ENCODE measurements around the gene PLXND1. TPM values are rescaled to one million over a fixed set of nuclear protein-coding genes. Genes with fewer than 3 reads are reported as not detected.

The PLXND1 gene
- total RNA-seq, 4 donors from 2014 or later: 50.5 to 89.9 (median 76.6) TPM

DNA sequence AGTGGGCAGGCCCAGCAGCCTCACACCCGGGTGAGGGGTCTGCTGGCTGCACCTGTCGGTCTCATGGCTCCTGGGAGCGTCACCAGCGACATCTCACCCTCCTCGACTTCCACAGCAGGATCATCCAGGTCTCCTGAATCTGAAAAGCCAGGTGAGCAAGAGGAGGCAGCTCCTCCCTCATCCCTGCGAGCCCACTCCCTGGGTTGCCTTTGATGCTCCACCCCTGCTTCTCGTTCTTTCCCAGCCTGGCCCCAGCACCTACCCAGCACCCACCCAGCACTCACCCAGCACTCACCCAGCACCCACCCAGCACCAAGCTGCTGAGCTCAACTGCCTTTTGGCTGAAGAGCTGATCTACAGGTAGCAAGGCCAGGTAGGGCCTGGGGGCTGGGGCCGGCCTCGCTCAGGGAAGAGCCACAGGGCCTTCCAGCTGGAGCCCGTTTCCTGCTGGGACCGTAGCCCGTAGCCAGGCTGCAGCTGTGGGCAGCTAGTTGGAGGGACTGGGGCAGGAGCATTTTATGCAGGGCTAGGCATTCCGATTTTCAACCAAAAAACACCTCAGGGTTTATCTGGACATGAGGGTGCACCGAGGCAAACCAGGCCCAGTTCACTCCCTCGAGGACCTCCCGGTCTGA, 63.2 kb downstream of the PLXND1 start, which contains the start of gene H1-8:
Gene H1-8 (plus strand): TSS at position 20 of the 635 bp plus-strand sequence. CDS start 44 bp downstream, at position 64.
- H3K36me3 ChIP-seq: no peaks in the 10 kb centered on the region
- H3K9me3 ChIP-seq: no peaks in the 10 kb centered on the region
- no peak within 1 kb of the TSS for H3K4me3 ChIP-seq
- intact Hi-C loops (cut with DNase I): no loop called here
- no peak within 1 kb of the TSS for H3K27ac ChIP-seq (replicated peaks in 1 of 4)
- DNase-seq (ENCODE audit: extremely low spot score): no peak
- WGBS: 91% methylated on average over 8 of the region's 16 CpGs
- no peaks in the 10 kb centered on the region for H3K4me1 ChIP-seq
- no peak for TF ChIP-seq EP300 (IDR thresholded peaks at IDR 0.05)
- no peak for TF ChIP-seq POLR2A (IDR thresholded peaks at IDR 0.05; ENCODE audit: low read depth)
- TF ChIP-seq, protein P1, sequence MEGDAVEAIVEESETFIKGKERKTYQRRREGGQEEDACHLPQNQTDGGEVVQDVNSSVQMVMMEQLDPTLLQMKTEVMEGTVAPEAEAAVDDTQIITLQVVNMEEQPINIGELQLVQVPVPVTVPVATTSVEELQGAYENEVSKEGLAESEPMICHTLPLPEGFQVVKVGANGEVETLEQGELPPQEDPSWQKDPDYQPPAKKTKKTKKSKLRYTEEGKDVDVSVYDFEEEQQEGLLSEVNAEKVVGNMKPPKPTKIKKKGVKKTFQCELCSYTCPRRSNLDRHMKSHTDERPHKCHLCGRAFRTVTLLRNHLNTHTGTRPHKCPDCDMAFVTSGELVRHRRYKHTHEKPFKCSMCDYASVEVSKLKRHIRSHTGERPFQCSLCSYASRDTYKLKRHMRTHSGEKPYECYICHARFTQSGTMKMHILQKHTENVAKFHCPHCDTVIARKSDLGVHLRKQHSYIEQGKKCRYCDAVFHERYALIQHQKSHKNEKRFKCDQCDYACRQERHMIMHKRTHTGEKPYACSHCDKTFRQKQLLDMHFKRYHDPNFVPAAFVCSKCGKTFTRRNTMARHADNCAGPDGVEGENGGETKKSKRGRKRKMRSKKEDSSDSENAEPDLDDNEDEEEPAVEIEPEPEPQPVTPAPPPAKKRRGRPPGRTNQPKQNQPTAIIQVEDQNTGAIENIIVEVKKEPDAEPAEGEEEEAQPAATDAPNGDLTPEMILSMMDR (IDR thresholded peaks at IDR 0.05): no peak
- TF ChIP-seq POLR2AphosphoS5 (IDR thresholded peaks at IDR 0.05): no peak
- H3K27me3 ChIP-seq: no peaks in the 10 kb centered on the region

DNA sequence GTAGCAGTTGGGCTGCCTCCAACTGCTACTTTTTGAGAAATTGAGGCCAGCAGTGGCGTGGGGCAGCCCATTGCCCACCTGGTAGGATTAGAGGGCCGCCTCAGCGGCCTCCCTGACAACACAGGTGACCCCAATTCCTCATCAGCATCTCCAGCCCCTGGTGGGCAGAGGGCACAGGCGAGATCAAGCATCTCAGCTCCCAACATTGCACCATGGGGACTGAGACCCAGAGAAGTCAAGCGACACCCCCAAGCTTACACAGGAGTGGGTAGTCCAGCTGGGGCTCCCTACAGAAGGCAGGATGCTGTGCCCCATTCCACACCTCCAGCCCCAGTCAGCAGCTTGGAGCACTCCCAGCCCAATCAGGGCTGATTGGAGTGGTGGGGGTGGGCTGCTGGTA, 63.7 kb downstream of the PLXND1 start:
- Histone ChIP-seq H3K27ac (replicated peaks in 1 of 4) (no peak overlapping the region), H3K4me3 (no peak overlapping the region), H3K36me3 (no peaks in the 10 kb centered on the region), H3K27me3 (no peaks in the 10 kb centered on the region), H3K4me1 (no peaks in the 10 kb centered on the region), H3K9me3 (no peaks in the 10 kb centered on the region)
- TF ChIP-seq EP300 (IDR thresholded peaks at IDR 0.05) (no peak), POLR2AphosphoS5 (IDR thresholded peaks at IDR 0.05) (no peak), POLR2A (IDR thresholded peaks at IDR 0.05; ENCODE audit: low read depth) (no peak)
- TF ChIP-seq, protein P1 (IDR thresholded peaks at IDR 0.05): no peak
- 83% methylated on average over 1 of the region's 5 CpGs for WGBS
- intact Hi-C loops (cut with DNase I): no loop called here
- DNase-seq (ENCODE audit: extremely low spot score): no peak

DNA sequence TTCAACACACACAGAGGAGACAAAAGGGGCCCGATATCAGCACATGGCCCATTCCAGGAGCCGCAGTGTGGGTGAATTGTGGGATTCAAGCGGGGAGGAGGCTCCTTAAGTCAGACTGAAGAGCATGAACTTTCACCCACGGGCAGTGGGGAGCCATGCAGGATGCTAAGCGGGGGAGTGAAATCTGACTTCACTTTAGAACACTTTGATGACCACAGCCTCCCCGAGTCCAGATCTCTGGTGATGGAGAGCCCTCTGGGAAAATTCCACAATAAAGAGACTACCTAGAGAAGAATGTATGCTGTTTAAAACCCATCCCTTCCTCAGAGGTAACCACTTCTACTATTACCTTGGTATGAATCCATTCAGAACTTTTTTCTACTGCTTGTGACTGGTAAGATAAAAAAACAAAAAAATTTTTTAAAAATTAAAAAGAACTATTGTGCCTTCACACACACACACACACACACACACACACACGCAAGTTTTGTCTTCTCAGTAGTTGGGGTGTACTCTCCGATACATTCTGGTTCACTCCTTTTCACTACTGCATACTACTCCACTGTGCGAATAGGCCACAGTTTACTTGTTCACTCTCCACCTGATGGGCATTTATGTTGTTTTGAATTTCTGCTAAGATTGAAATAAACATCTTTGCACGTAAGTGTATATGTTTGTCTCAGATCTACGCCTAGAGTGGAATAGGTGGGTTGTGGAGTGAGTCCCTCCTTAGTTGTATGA, 65.5 kb downstream of the PLXND1 start:
- no peak for DNase-seq (ENCODE audit: extremely low spot score)
- TF ChIP-seq POLR2AphosphoS5 (IDR thresholded peaks at IDR 0.05) (no peak), POLR2A (IDR thresholded peaks at IDR 0.05; ENCODE audit: low read depth) (no peak), EP300 (IDR thresholded peaks at IDR 0.05) (no peak)
- TF ChIP-seq, protein P1 (IDR thresholded peaks at IDR 0.05): no peak
- Histone ChIP-seq H3K27me3 (no peaks in the 10 kb centered on the region), H3K4me3 (no peak overlapping the region), H3K27ac (replicated peaks in 1 of 4) (no peak overlapping the region), H3K9me3 (no peaks in the 10 kb centered on the region), H3K36me3 (no peaks in the 10 kb centered on the region), H3K4me1 (no peaks in the 10 kb centered on the region)
- intact Hi-C loops (cut with DNase I): no loop called here
- WGBS: 94% methylated on average over 11 of the region's 11 CpGs

DNA sequence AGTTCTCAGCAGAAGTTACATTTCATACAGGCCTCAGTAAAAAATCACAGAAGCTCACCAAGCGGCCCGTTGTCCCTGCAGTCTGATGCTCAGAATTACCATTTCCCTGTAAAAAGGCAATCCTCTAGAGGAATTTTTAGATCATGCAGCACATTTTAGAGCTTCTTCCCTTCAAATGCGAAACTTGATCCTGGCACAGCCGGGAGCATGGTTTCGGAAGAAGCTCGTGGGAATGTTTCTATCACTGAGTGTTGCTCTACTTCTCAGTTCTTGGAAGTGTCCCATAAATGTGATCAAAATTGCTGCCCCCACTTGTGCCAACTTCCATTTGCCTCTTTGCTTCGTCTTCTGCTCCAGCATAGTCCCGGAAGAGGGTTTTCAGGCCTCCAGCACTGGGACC, 67.3 kb downstream of the PLXND1 start:
- Histone ChIP-seq H3K9me3 (no peaks in the 10 kb centered on the region), H3K4me1 (no peaks in the 10 kb centered on the region), H3K27me3 (no peaks in the 10 kb centered on the region), H3K36me3 (no peaks in the 10 kb centered on the region), H3K4me3 (no peak overlapping the region), H3K27ac (replicated peaks in 1 of 4) (no peak overlapping the region)
- no peak for DNase-seq (ENCODE audit: extremely low spot score)
- intact Hi-C loops (cut with DNase I): no loop called here
- 89% methylated on average over 8 of the region's 8 CpGs for WGBS
- TF ChIP-seq POLR2AphosphoS5 (IDR thresholded peaks at IDR 0.05) (no peak), EP300 (IDR thresholded peaks at IDR 0.05) (no peak), POLR2A (IDR thresholded peaks at IDR 0.05; ENCODE audit: low read depth) (no peak)
- TF ChIP-seq, protein P1 (IDR thresholded peaks at IDR 0.05): no peak
